ENCODE results near the gene PAX8. TPM values are rescaled to one million over a fixed set of nuclear protein-coding genes. Genes with fewer than 3 reads are reported as not detected.

PAX8 gene
- total and polyA plus RNA-seq, 2 donors from 2014 or later = 199 to 607 TPM

DNA sequence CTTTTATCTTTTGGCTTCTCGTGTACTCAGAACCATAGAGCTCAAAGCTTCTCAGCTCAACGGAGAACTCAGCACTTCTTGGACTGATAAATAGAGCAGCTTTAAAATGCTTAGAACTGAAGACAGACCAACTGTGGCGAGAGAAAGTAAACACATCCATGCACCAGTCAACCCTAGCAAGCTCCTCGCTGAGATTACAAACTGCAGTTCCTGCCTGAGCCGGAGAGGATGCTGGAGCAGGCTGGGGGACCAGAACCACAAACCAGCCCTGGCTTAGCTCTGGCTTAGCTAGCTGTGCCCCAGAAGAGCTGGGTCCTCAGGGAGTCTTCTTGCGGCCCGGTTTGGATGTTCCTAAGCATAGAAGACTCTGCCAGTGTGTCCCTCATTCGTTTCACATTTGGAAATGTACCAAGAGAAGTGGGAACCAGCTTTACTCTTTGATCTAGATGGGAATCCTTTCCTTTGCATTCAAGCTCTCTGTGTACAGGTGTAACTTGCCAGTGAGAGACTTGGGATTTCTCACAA lies 5.6 kb downstream of the PAX8 start:
- Histone ChIP-seq H3K9ac (ENCODE audit: low read length in 3 of 3) (peak overlapping the region; percentile 11 to 98 (median 27)), H3K36me3 (ENCODE audit: control insufficient read depth in 2 of 3, insufficient read depth in 3 of 3, low read length in 3 of 3) (peaks cover 5 to 20% (median 7%) of the 10 kb centered on the region in 3 donors), H3K9me3 (ENCODE audit: control insufficient read depth in 2 of 3, insufficient read depth in 1 of 3, low read length in 3 of 3) (no peaks in the 10 kb centered on the region), H3K4me1 (ENCODE audit: control insufficient read depth in 2 of 3, insufficient read depth in 2 of 3, low read depth in 1 of 3, low read length in 3 of 3) (peaks cover 5 to 54% (median 36%) of the 10 kb centered on the region in 3 donors), H3K27me3 (ENCODE audit: control insufficient read depth, insufficient read depth, low read length) (peaks cover 30% of the 10 kb centered on the region), H3K4me3 (ENCODE audit: low read length in 3 of 3) (peak overlapping the region; percentile 33 to 90 (median 40)), H3K27ac (ENCODE audit: low read depth in 2 of 2, low read length in 2 of 2) (peak overlapping the region; percentile 83 to 96)
- intact Hi-C loops (cut with DNase I) = no loop called here
- peak in 4 of 5 donors; percentile 69 to 80 (median 74) for DNase-seq
- FAIRE-seq = no peak
- TF ChIP-seq, protein P1, sequence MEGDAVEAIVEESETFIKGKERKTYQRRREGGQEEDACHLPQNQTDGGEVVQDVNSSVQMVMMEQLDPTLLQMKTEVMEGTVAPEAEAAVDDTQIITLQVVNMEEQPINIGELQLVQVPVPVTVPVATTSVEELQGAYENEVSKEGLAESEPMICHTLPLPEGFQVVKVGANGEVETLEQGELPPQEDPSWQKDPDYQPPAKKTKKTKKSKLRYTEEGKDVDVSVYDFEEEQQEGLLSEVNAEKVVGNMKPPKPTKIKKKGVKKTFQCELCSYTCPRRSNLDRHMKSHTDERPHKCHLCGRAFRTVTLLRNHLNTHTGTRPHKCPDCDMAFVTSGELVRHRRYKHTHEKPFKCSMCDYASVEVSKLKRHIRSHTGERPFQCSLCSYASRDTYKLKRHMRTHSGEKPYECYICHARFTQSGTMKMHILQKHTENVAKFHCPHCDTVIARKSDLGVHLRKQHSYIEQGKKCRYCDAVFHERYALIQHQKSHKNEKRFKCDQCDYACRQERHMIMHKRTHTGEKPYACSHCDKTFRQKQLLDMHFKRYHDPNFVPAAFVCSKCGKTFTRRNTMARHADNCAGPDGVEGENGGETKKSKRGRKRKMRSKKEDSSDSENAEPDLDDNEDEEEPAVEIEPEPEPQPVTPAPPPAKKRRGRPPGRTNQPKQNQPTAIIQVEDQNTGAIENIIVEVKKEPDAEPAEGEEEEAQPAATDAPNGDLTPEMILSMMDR (IDR thresholded peaks at IDR 0.05; ENCODE audit: borderline replicate concordance, extremely low read depth, insufficient read depth) = peak; percentile 36

DNA sequence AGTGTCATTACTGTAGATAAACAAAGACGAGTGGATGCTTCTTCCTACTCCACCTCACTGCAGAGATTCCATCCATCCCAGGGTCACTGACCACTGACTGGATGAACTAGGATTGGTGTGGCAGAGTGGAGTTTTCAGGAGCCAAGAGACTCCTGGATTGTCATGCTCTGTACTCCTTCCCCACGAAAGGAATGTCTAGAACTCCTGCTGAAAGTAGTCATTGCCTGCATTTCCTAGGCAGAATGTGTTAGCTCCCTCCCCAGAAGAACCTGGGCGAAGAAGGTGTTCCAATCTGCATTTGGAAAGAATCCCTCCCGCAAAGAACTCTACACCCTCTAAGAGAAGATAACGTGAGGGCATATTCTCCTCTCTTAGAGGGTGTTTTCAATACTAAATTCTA lies 6.2 kb downstream of the PAX8 start:
- peaks cover 30% of the 10 kb centered on the region for H3K27me3 ChIP-seq (ENCODE audit: control insufficient read depth, insufficient read depth, low read length)
- no peaks in the 10 kb centered on the region for H3K9me3 ChIP-seq (ENCODE audit: control insufficient read depth in 2 of 3, insufficient read depth in 1 of 3, low read length in 3 of 3)
- no peak for DNase-seq
- H3K4me3 ChIP-seq (ENCODE audit: low read length in 3 of 3) = peak overlapping the region; percentile 10 to 90 (median 21)
- H3K9ac ChIP-seq (ENCODE audit: low read length in 3 of 3) = peak overlapping the region in 1 of 3 donors; percentile 98
- peak overlapping the region; percentile 83 to 96 for H3K27ac ChIP-seq (ENCODE audit: low read depth in 2 of 2, low read length in 2 of 2)
- intact Hi-C loops (cut with DNase I) = no loop called here
- peaks cover 5 to 61% (median 42%) of the 10 kb centered on the region in 3 donors for H3K4me1 ChIP-seq (ENCODE audit: control insufficient read depth in 2 of 3, insufficient read depth in 2 of 3, low read depth in 1 of 3, low read length in 3 of 3)
- FAIRE-seq = no peak
- TF ChIP-seq, protein P1 (IDR thresholded peaks at IDR 0.05; ENCODE audit: borderline replicate concordance, extremely low read depth, insufficient read depth) = no peak
- H3K36me3 ChIP-seq (ENCODE audit: control insufficient read depth in 2 of 3, insufficient read depth in 3 of 3, low read length in 3 of 3) = peaks cover 7 to 23% (median 8%) of the 10 kb centered on the region in 3 donors

DNA sequence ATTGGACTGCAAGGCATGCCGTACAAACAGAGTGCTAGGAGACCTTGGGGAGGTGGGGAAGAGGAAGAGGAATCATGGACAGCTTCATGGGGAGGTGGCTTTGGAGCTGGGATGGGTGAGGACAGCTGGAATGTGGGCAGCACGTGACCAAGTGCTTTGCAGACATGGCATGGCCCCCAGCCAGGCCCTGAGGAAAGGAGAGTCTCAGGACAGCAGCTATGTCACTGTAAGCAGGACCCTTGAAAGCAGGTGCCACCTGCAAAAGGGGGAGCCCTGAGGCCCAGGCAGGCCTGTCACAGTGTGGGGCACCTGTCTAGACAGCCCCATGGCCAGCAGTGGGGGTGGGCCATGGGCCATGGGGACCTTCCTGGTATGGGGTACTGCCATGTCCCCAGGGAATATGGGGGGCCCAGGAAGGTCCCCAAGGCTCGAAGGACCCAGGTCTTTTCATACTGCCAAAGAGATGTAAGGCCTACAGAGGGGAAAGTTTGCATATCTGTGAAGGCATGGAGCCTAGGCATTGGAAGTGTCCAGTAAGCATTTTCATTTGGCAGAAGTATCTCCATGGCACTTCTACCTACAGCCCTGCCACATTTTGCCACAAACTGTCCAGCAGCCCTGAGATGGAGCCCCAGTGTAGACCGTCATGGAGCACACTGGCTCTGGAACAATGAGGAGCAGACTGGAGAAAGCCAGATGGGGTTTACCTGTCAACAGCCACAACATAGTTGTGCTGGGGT lies 9.9 kb downstream of the PAX8 start:
- intact Hi-C loops (cut with DNase I) = no loop called here
- no peak for FAIRE-seq

More for the DNA sequence above, 9.9 kb downstream of the PAX8 start:
- no peak overlapping the region for H3K4me3 ChIP-seq (ENCODE audit: low read length in 3 of 3)
- H3K36me3 ChIP-seq (ENCODE audit: control insufficient read depth in 2 of 3, insufficient read depth in 3 of 3, low read length in 3 of 3) = peaks cover 10 to 19% (median 11%) of the 10 kb centered on the region in 3 donors
- H3K9me3 ChIP-seq (ENCODE audit: control insufficient read depth in 2 of 3, insufficient read depth in 1 of 3, low read length in 3 of 3) = no peaks in the 10 kb centered on the region
- no peak for DNase-seq
- H3K4me1 ChIP-seq (ENCODE audit: control insufficient read depth in 2 of 3, insufficient read depth in 2 of 3, low read depth in 1 of 3, low read length in 3 of 3) = peaks cover 5 to 87% (median 72%) of the 10 kb centered on the region in 3 donors
- peaks cover 8% of the 10 kb centered on the region for H3K27me3 ChIP-seq (ENCODE audit: control insufficient read depth, insufficient read depth, low read length)
- TF ChIP-seq, protein P1 (IDR thresholded peaks at IDR 0.05; ENCODE audit: borderline replicate concordance, extremely low read depth, insufficient read depth) = no peak
- peak overlapping the region in 1 of 3 donors; percentile 42 for H3K9ac ChIP-seq (ENCODE audit: low read length in 3 of 3)
- peak overlapping the region; percentile 53 to 83 for H3K27ac ChIP-seq (ENCODE audit: low read depth in 2 of 2, low read length in 2 of 2)

Data from kidney (tissue), 14 donors.